NCI-H774 (cell line): Measurements from ENCODE around the gene CLIC5.

Experiments used
- DNase-seq: peaks from one replicate; lab custom pipeline; 2025; lab: John Stamatoyannopoulos, UW

Gene CLIC5

GRCh38 chr6:45997875-45998506, 17.7 kb downstream of the CLIC5 start:
- no peak for DNase-seq

GRCh38 chr6:45991189-45991588, 24.5 kb downstream of the CLIC5 start:
- DNase-seq: no peak

GRCh38 chr6:45990162-45990561, 25.5 kb downstream of the CLIC5 start:
- no peak for DNase-seq

- no peak for DNase-seq
Measured at GRCh38 chr6:45988635-45989034, 27.0 kb downstream of the CLIC5 start.

- no peak for DNase-seq
Measured at GRCh38 chr6:45987856-45988255, 27.8 kb downstream of the CLIC5 start.

- DNase-seq: no peak
Measured at GRCh38 chr6:45986746-45987274, 28.9 kb downstream of the CLIC5 start.

GRCh38 chr6:45984788-45985425, 30.8 kb downstream of the CLIC5 start:
- DNase-seq: no peak

- no peak for DNase-seq
Measured at GRCh38 chr6:45984347-45984746, 31.3 kb downstream of the CLIC5 start.

GRCh38 chr6:45983062-45983461, 32.6 kb downstream of the CLIC5 start:
- no peak for DNase-seq

GRCh38 chr6:45982280-45983036, 33.2 kb downstream of the CLIC5 start:
- DNase-seq: no peak

GRCh38 chr6:45981046-45981445, 34.6 kb downstream of the CLIC5 start:
- no peak for DNase-seq

- DNase-seq: no peak
Measured at GRCh38 chr6:45979311-45979710, 36.3 kb downstream of the CLIC5 start.

GRCh38 chr6:45974596-45974995, 41.1 kb downstream of the CLIC5 start:
- no peak for DNase-seq

- DNase-seq: no peak
Measured at GRCh38 chr6:45972795-45973503, 42.7 kb downstream of the CLIC5 start.

- DNase-seq: no peak
Measured at GRCh38 chr6:45971287-45971686, 44.4 kb downstream of the CLIC5 start.

- DNase-seq: no peak
Measured at GRCh38 chr6:45970326-45970725, 45.3 kb downstream of the CLIC5 start.

- DNase-seq: no peak
Measured at GRCh38 chr6:45969883-45970282, 45.8 kb downstream of the CLIC5 start.

- peak; percentile 39 for DNase-seq
Measured at GRCh38 chr6:45969026-45969425, 46.6 kb downstream of the CLIC5 start.

- DNase-seq: no peak
Measured at GRCh38 chr6:45967363-45967762, 48.3 kb downstream of the CLIC5 start.

GRCh38 chr6:45966797-45967196, 48.9 kb downstream of the CLIC5 start:
- DNase-seq: no peak

GRCh38 chr6:45966340-45966739, 49.3 kb downstream of the CLIC5 start:
- no peak for DNase-seq

GRCh38 chr6:45965792-45966191, 49.9 kb downstream of the CLIC5 start:
- DNase-seq: no peak
